Fibroblast of villous mesenchyme (primary cell): Measurements from ENCODE around the gene CACNA1G. TPM values are rescaled to one million over a fixed set of nuclear protein-coding genes. Genes with fewer than 3 reads are reported as not detected.

Experiments
- DNase-seq: peaks from one replicate; pipeline ENCODE4 v3.0.0-alpha.2; 2010; ENCODE audit warnings: low read depth
- H3K4me3 ChIP-seq: 2 replicates; pipeline ENCODE4 v1.5.1; 2011; ENCODE audit warnings: low read depth, mild to moderate bottlenecking, low read length
- CTCF ChIP-seq: IDR thresholded peaks from 2 replicates; pipeline ENCODE4 v1.5.1; 2012; ENCODE audit warnings: low read depth, mild to moderate bottlenecking, low read length; ENCODE audit not compliant: insufficient read depth
- total RNA-seq: library from RNA; depleted of rRNA; stranded (reverse); fragments of >200 nt; gene quantifications from 2 replicates; pipeline ENCODE4 v1.2.3, GENCODE V29; 2012

The CACNA1G gene
- total RNA-seq, 1 donor, result 0.43 TPM

GRCh38 chr17:50584116-50584515 is 23.6 kb downstream of the CACNA1G start:
- H3K4me3 ChIP-seq, result no peak overlapping the region
- no peak for DNase-seq
- TF ChIP-seq CTCF, result no peak

GRCh38 chr17:50584749-50585148 is 24.2 kb downstream of the CACNA1G start:
- no peak for DNase-seq
- TF ChIP-seq CTCF, result no peak
- no peak overlapping the region for H3K4me3 ChIP-seq

GRCh38 chr17:50585346-50585745 is 24.8 kb downstream of the CACNA1G start:
- H3K4me3 ChIP-seq, result no peak overlapping the region
- no peak for TF ChIP-seq CTCF
- DNase-seq, result no peak

- no peak overlapping the region for H3K4me3 ChIP-seq
- no peak for DNase-seq
- no peak for TF ChIP-seq CTCF
These were observed 25.4 kb downstream of the CACNA1G start for GRCh38 chr17:50585891-50586290.

GRCh38 chr17:50586421-50587247 is 26.1 kb downstream of the CACNA1G start:
- no peak for TF ChIP-seq CTCF
- no peak overlapping the region for H3K4me3 ChIP-seq
- DNase-seq, result no peak

GRCh38 chr17:50587571-50587970 is 27.1 kb downstream of the CACNA1G start:
- DNase-seq, result no peak
- H3K4me3 ChIP-seq, result no peak overlapping the region
- no peak for TF ChIP-seq CTCF
